Measurements from ENCODE around the gene PCDH7.

PCDH7 gene

GRCh38 chr4:30728311-30728710 is 8.1 kb downstream of the PCDH7 start:
- no peak for DNase-seq

- DNase-seq: no peak
These were observed 23.7 kb downstream of the PCDH7 start for GRCh38 chr4:30743897-30744296.

- DNase-seq: no peak
These were observed 24.2 kb downstream of the PCDH7 start for GRCh38 chr4:30744386-30744785.

GRCh38 chr4:30744957-30745640 is 24.9 kb downstream of the PCDH7 start:
- DNase-seq: no peak

GRCh38 chr4:30746735-30747134 is 26.6 kb downstream of the PCDH7 start:
- DNase-seq: no peak

GRCh38 chr4:30753316-30753715 is 33.1 kb downstream of the PCDH7 start:
- no peak for DNase-seq

- DNase-seq: no peak
These were observed 33.9 kb downstream of the PCDH7 start for GRCh38 chr4:30754021-30754420.

GRCh38 chr4:30755346-30755745 is 35.2 kb downstream of the PCDH7 start:
- DNase-seq: no peak

- no peak for DNase-seq
These were observed 36.4 kb downstream of the PCDH7 start for GRCh38 chr4:30756553-30756952.

GRCh38 chr4:30757357-30757756 is 37.2 kb downstream of the PCDH7 start:
- no peak for DNase-seq

GRCh38 chr4:30760551-30760950 is 40.4 kb downstream of the PCDH7 start:
- DNase-seq: no peak

- no peak for DNase-seq
These were observed 43.2 kb downstream of the PCDH7 start for GRCh38 chr4:30763321-30763727.

- DNase-seq: no peak
These were observed 44.9 kb downstream of the PCDH7 start for GRCh38 chr4:30765022-30765421.

- no peak for DNase-seq
These were observed 47.1 kb downstream of the PCDH7 start for GRCh38 chr4:30767147-30767845.

- no peak for DNase-seq
These were observed 48.1 kb downstream of the PCDH7 start for GRCh38 chr4:30768277-30768676.

- DNase-seq: no peak
These were observed 48.9 kb downstream of the PCDH7 start for GRCh38 chr4:30769093-30769492.

- no peak for DNase-seq
These were observed 49.9 kb downstream of the PCDH7 start for GRCh38 chr4:30770049-30770549.

GRCh38 chr4:30770812-30771211 is 50.6 kb downstream of the PCDH7 start:
- DNase-seq: no peak

- no peak for DNase-seq
These were observed 56.3 kb downstream of the PCDH7 start for GRCh38 chr4:30776451-30776850.

GRCh38 chr4:30776921-30777415 is 56.8 kb downstream of the PCDH7 start:
- no peak for DNase-seq

All from activated naive CD4-positive, alpha-beta T cell treated with anti-CD3 and anti-CD28 coated beads, Interleukin-2, amount 50 U/mL, for 16 hours (primary cell).